HepG2 (cell line): ENCODE results near the gene PLCB2. TPM values are rescaled to one million over a fixed set of nuclear protein-coding genes. Genes with fewer than 3 reads are reported as not detected.
A peak's percentile ranks its signal among the peaks of the same experiment; 100 is the strongest.

Experiments used
- DMTF1 ChIP-seq: sonication (generic); formaldehyde crosslinking; IDR thresholded peaks from 2 replicates; pipeline ENCODE4 v1.4.0; 2020; ENCODE audit warnings: mild to moderate bottlenecking, missing genetic modification reagents
- FOXM1 ChIP-seq: sonication (generic); formaldehyde crosslinking; IDR thresholded peaks from 2 replicates; pipeline ENCODE4 v1.5.0; 2020; ENCODE audit warnings: missing genetic modification reagents
- HES4 ChIP-seq: sonication (generic); formaldehyde crosslinking; IDR thresholded peaks from 2 replicates; pipeline ENCODE4 v1.9.0; 2021; ENCODE audit warnings: mild to moderate bottlenecking, missing genetic modification reagents, borderline replicate concordance
- MAX ChIP-seq: IDR thresholded peaks from 2 replicates; pipeline ENCODE4 v1.6.1; 2012; ENCODE audit warnings: inconsistent platforms
- PITX1 ChIP-seq: sonication (generic); formaldehyde crosslinking; IDR thresholded peaks from 2 replicates; pipeline ENCODE4 v1.5.1; 2020; ENCODE audit warnings: mild to moderate bottlenecking, missing genetic modification reagents
- RCOR2 ChIP-seq: IDR thresholded peaks from 2 replicates; pipeline ENCODE4 v1.6.1; 2016; ENCODE audit warnings: missing biosample characterization, missing genetic modification reagents
- SMARCE1 ChIP-seq: fragments of 450-650 bp; IDR thresholded peaks from 2 replicates; pipeline ENCODE4 v1.6.1; 2017; ENCODE audit warnings: borderline replicate concordance
- THYN1 ChIP-seq: sonication (generic); formaldehyde crosslinking; IDR thresholded peaks from 2 replicates; pipeline ENCODE4 v1.8.1; 2023; ENCODE audit warnings: low read depth, mild to moderate bottlenecking, moderate library complexity, missing genetic modification reagents, borderline replicate concordance
- ZBTB44 ChIP-seq: sonication (generic); formaldehyde crosslinking; IDR thresholded peaks from 2 replicates; pipeline ENCODE4 v1.4.0; 2020; ENCODE audit warnings: missing genetic modification reagents
- ZBTB7B ChIP-seq: sonication (generic); formaldehyde crosslinking; IDR thresholded peaks from 2 replicates; pipeline ENCODE4 v1.4.0; 2020; ENCODE audit warnings: missing genetic modification reagents
- ZFY ChIP-seq: sonication (generic); formaldehyde crosslinking; IDR thresholded peaks from 2 replicates; pipeline ENCODE4 v1.4.0; 2020; ENCODE audit warnings: missing genetic modification reagents
- ZMYM3 ChIP-seq: sonication (generic); formaldehyde crosslinking; IDR thresholded peaks from 2 replicates; pipeline ENCODE4 v1.5.1; 2020; ENCODE audit warnings: mild to moderate bottlenecking, missing genetic modification reagents
- ZNF704 ChIP-seq: sonication (generic); formaldehyde crosslinking; IDR thresholded peaks from 2 replicates; pipeline ENCODE4 v1.8.1; 2023; ENCODE audit warnings: mild to moderate bottlenecking, inconsistent platforms, moderate library complexity, missing genetic modification reagents, borderline replicate concordance
- ZNF883 ChIP-seq: sonication (generic); formaldehyde crosslinking; IDR thresholded peaks from 2 replicates; pipeline ENCODE4 v1.5.1; 2020; ENCODE audit warnings: mild to moderate bottlenecking, missing genetic modification reagents; ENCODE audit errors: not compliant biosample characterization
- ZUFSP ChIP-seq: sonication (generic); formaldehyde crosslinking; IDR thresholded peaks from 2 replicates; pipeline ENCODE4 v1.9.0; 2021; ENCODE audit warnings: missing genetic modification reagents, mild to moderate bottlenecking, borderline replicate concordance
- polyA plus RNA-seq, 8 experiments: library from polyadenylated mRNA; depleted of rRNA in 3 of 8; stranded (reverse) in 7 of 8; unstranded in 1 of 8; fragments of >200 nt; fragmentation: Illumina TruSeq in 4 of 8; extraction: Trizol in 4 of 8; gene quantifications; 2 replicates each; pipeline versions ENCODE4 v1.2.1 to v1.2.3, GENCODE V29; 2011 to 2016; ENCODE audit warnings: low read depth in 4 of 8, missing spikeins in 1 of 8, mixed read lengths in 1 of 8; ENCODE audit not compliant: insufficient read depth in 1 of 8
- total RNA-seq, 5 experiments: library from RNA; depleted of rRNA; stranded (reverse); fragments of >200 nt; fragmentation: Illumina TruSeq; extraction: Trizol; gene quantifications; 2 replicates each; pipeline ENCODE4 v1.2.3, GENCODE V29; 2016; ENCODE audit warnings: low read depth in 1 of 5
- TF ChIP-seq, protein P1 (sequence below): sonication (generic); formaldehyde crosslinking; IDR thresholded peaks from 2 replicates; pipeline ENCODE4 v1.5.0; 2020; ENCODE audit warnings: missing genetic modification reagents, mild to moderate bottlenecking, borderline replicate concordance
- TF ChIP-seq, protein P2 (sequence below): sonication (generic); formaldehyde crosslinking; conservative IDR thresholded peaks from 2 replicates; pipeline ENCODE4 v1.8.0; 2022; ENCODE audit warnings: mild to moderate bottlenecking, moderate library complexity, missing genetic modification reagents

The PLCB2 gene
- total and polyA plus RNA-seq, 2 of the 13 experiments (the other 11 are each of a cell fraction or from before 2014, with no cell fraction given): 0.11 TPM; not detected in 1

- TF ChIP-seq FOXM1 (CRISPR knock-in tag): no peak
- no peak for TF ChIP-seq ZNF883 (CRISPR knock-in tag)
- no peak for TF ChIP-seq DMTF1 (CRISPR knock-in tag)
- TF ChIP-seq SMARCE1: no peak
- no peak for TF ChIP-seq ZUFSP
- TF ChIP-seq, protein P1, sequence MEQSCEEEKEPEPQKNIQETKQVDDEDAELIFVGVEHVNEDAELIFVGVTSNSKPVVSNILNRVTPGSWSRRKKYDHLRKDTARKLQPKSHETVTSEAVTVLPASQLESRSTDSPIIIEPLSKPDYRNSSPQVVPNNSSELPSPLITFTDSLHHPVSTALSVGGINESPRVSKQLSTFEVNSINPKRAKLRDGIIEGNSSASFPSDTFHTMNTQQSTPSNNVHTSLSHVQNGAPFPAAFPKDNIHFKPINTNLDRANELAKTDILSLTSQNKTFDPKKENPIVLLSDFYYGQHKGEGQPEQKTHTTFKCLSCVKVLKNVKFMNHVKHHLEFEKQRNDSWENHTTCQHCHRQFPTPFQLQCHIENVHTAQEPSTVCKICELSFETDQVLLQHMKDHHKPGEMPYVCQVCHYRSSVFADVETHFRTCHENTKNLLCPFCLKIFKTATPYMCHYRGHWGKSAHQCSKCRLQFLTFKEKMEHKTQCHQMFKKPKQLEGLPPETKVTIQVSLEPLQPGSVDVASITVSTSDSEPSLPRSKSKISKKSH (CRISPR knock-in tag): peak; percentile 54; the same call in 1 of the 2 replicates
- TF ChIP-seq ZBTB44 (CRISPR knock-in tag): no peak
- no peak for TF ChIP-seq ZNF704
- no peak for TF ChIP-seq HES4 (CRISPR knock-in tag)
- TF ChIP-seq PITX1: no peak
- no peak for TF ChIP-seq MAX
- TF ChIP-seq ZFY: peak; percentile 38; the same call in 1 of the 2 replicates
- no peak; the same call in 1 of the 2 replicates for TF ChIP-seq ZBTB7B (CRISPR knock-in tag)
- no peak for TF ChIP-seq THYN1
- TF ChIP-seq ZMYM3 (CRISPR knock-in tag): no peak
- 0 out of 2 replicates have a peak, but pooled peaks have one; percentile 33 for TF ChIP-seq RCOR2 (CRISPR knock-in tag)
- TF ChIP-seq, protein P2, sequence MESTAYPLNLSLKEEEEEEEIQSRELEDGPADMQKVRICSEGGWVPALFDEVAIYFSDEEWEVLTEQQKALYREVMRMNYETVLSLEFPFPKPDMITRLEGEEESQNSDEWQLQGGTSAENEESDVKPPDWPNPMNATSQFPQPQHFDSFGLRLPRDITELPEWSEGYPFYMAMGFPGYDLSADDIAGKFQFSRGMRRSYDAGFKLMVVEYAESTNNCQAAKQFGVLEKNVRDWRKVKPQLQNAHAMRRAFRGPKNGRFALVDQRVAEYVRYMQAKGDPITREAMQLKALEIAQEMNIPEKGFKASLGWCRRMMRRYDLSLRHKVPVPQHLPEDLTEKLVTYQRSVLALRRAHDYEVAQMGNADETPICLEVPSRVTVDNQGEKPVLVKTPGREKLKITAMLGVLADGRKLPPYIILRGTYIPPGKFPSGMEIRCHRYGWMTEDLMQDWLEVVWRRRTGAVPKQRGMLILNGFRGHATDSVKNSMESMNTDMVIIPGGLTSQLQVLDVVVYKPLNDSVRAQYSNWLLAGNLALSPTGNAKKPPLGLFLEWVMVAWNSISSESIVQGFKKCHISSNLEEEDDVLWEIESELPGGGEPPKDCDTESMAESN (CRISPR knock-in tag): 0 out of 2 replicates have a peak, but pooled peaks have one; percentile 23
These were observed 33.1 kb downstream of the PLCB2 start (continued) for GRCh38 chr15:40274350-40275274.
